SH-SY5Y (cell line): Measurements from ENCODE around the gene UBXN6.

Experiments used
- GATA2 ChIP-seq: IDR thresholded peaks from 2 replicates; pipeline ENCODE4 v1.6.1; 2011; ENCODE audit warnings: mild to moderate bottlenecking, low read depth, low read length
- GATA3 ChIP-seq: IDR thresholded peaks from 2 replicates; pipeline ENCODE4 v1.6.1; 2011; ENCODE audit warnings: low read depth, mild to moderate bottlenecking, low read length, moderate library complexity

DNA sequence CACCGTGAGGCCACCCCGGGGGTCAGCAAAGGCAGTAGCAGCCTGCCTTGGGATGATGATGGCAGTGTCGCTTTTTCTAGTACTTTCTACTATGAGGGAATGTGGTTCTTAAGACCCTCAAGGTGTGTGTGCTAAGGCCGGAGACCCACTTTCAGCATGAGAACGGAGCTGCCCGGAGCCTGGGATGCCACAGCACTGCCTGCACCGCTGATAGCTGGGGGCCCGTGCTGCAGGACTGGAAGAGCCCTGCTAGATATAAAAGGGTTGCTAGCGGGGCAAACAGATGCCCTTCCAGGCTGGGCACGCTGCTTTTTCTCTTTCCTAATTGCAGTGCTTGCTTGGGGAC lies 46.2 kb upstream of the UBXN6 start:
- TF ChIP-seq GATA2, result no peak
- TF ChIP-seq GATA3, result no peak
